GM10847 (cell line): ENCODE results near the gene TIMM10B.

Source experiments
- POLR2A ChIP-seq: IDR thresholded peaks from 2 replicates; pipeline ENCODE4 v1.6.1; 2011; ENCODE audit not compliant: insufficient read length; ENCODE audit errors: extremely low read depth

Gene TIMM10B

GRCh38 chr11:6483015-6483414, 1.7 kb downstream of the TIMM10B start:
- no peak for TF ChIP-seq POLR2A

- no peak for TF ChIP-seq POLR2A
Measured at GRCh38 chr11:6485661-6486060, 4.4 kb downstream of the TIMM10B start.

- no peak for TF ChIP-seq POLR2A
Measured at GRCh38 chr11:6486256-6486655, 5.0 kb downstream of the TIMM10B start.

GRCh38 chr11:6486938-6487337, 5.6 kb downstream of the TIMM10B start:
- TF ChIP-seq POLR2A, result no peak

GRCh38 chr11:6488342-6488741, 7.0 kb downstream of the TIMM10B start:
- TF ChIP-seq POLR2A, result no peak

- no peak for TF ChIP-seq POLR2A
Measured at GRCh38 chr11:6488821-6489220, 7.5 kb downstream of the TIMM10B start.

- TF ChIP-seq POLR2A, result no peak
Measured at GRCh38 chr11:6489306-6489705, 8.0 kb downstream of the TIMM10B start.

GRCh38 chr11:6497069-6497839, 16.0 kb downstream of the TIMM10B start, which contains the start of gene DNHD1:
TSS of gene DNHD1 (plus strand) at chr11:6497280. CDS start at chr11:6498216, 936 bp downstream.
- TF ChIP-seq POLR2A, result no peak

- TF ChIP-seq POLR2A, result no peak
Measured at GRCh38 chr11:6498121-6498520, 16.8 kb downstream of the TIMM10B start.

GRCh38 chr11:6498544-6498943, 17.2 kb downstream of the TIMM10B start:
- TF ChIP-seq POLR2A, result no peak

- no peak for TF ChIP-seq POLR2A
Measured at GRCh38 chr11:6502382-6502781, 21.1 kb downstream of the TIMM10B start.

GRCh38 chr11:6504166-6504565, 22.9 kb downstream of the TIMM10B start:
- no peak for TF ChIP-seq POLR2A

- no peak for TF ChIP-seq POLR2A
Measured at GRCh38 chr11:6505577-6506240, 24.4 kb downstream of the TIMM10B start.

GRCh38 chr11:6516865-6517264, 35.6 kb downstream of the TIMM10B start:
- TF ChIP-seq POLR2A, result no peak

- no peak for TF ChIP-seq POLR2A
Measured at GRCh38 chr11:6520265-6520664, 39.0 kb downstream of the TIMM10B start.

GRCh38 chr11:6523253-6523652, 42.0 kb downstream of the TIMM10B start:
- TF ChIP-seq POLR2A, result no peak
